Measurements from ENCODE around the gene PCK2.

DNA sequence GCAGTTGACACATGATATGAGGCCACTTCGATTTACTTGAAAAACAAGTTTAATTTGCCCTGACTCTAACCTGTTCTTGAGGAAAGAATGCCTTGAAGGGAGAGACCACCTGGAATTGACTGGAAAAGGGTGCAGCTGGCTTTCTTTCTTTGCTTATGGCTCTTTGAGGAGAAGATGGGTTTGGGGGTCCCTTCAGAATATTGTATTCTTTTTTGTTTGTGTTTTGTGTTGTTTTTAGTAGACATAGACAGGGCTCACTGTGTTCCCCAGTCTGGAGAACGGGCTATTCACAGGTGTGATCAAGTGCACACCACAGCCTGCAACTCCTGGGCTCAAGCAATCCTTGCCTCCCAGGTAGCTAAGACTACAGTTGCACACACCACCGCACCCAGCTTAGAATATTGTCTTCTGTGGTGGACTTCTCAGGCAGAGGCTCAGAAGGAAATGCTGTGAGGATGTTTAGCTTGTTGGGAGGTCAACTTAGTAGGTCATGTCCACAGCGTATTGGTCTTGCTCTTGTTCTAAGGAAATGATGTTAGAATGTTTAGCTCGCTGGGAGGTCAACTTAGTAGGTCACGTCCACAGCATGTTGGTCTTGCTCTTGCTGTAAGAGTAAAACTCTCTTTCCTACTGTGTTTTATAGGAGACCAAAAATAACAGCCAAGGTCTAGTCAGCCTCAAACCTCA is 22.2 kb downstream of the PCK2 start:
- TF ChIP-seq POLR2AphosphoS5 (IDR thresholded peaks at IDR 0.05; ENCODE audit: low read depth, low read length) (no peak), POLR2A (IDR thresholded peaks at IDR 0.05; ENCODE audit: control extremely low read depth in 1 of 2, low read depth in 2 of 2, low read length in 2 of 2) (no peak), CTCF (IDR thresholded peaks at IDR 0.05; ENCODE audit: control extremely low read depth in 1 of 3, insufficient read depth in 1 of 3, low read depth in 1 of 3, low read length in 3 of 3) (no peak), CHD1 (IDR thresholded peaks at IDR 0.05; ENCODE audit: low read depth, low read length) (no peak), SP1 (IDR thresholded peaks at IDR 0.05; ENCODE audit: low read depth, low read length) (no peak), RAD21 (IDR thresholded peaks at IDR 0.05 in 1 of 2, conservative IDR thresholded peaks at IDR 0.05 in 1 of 2; ENCODE audit: low read depth in 2 of 2, low read length in 2 of 2) (no peak), KDM1A (IDR thresholded peaks at IDR 0.05; ENCODE audit: borderline replicate concordance, low read length) (no peak), YY1 (IDR thresholded peaks at IDR 0.05; ENCODE audit: low read depth, low read length) (no peak), TBP (IDR thresholded peaks at IDR 0.05; ENCODE audit: low read depth, low read length) (no peak), EP300 (IDR thresholded peaks at IDR 0.05; ENCODE audit: borderline replicate concordance in 1 of 2, low read depth in 2 of 2, low read length in 2 of 2) (no peak)
- TF ChIP-seq, protein P1, sequence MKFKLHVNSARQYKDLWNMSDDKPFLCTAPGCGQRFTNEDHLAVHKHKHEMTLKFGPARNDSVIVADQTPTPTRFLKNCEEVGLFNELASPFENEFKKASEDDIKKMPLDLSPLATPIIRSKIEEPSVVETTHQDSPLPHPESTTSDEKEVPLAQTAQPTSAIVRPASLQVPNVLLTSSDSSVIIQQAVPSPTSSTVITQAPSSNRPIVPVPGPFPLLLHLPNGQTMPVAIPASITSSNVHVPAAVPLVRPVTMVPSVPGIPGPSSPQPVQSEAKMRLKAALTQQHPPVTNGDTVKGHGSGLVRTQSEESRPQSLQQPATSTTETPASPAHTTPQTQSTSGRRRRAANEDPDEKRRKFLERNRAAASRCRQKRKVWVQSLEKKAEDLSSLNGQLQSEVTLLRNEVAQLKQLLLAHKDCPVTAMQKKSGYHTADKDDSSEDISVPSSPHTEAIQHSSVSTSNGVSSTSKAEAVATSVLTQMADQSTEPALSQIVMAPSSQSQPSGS (IDR thresholded peaks at IDR 0.05; ENCODE audit: low read length): no peak

All from H1 (cell line).